GM19240 (cell line): Measurements from ENCODE around the gene TMEM129.
A peak's percentile ranks its signal among the peaks of the same experiment; 100 is the strongest.
"Not testable (repeated sequence)": the region's sequence is repeated elsewhere in the genome, so short reads cannot be mapped to it uniquely, and the experiment has no call there.

Experiments
- DNase-seq: peaks from one replicate; pipeline ENCODE4 v3.0.0; 2011; ENCODE audit warnings: low spot score; ENCODE audit not compliant: insufficient read length

TMEM129 gene

DNA sequence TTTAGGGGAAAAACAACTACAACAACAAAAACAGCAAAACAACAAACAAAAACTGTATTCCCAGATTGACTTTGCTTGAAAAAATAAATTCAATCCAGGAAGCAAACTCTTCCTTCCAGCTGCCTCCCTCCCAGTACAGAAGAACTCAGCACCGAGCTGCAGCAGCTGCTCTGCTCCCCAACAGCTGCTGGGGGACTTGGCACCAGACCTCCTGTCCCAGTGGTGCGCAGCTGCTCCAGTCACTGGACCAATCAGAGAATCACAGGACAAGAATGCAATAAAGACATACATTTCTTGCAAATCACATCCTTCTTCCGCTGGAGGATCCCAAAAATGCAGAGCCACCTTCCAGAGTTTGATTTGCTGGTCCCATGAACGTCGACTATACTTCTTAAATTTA lies 25.2 kb downstream of the TMEM129 start:
- no peak for DNase-seq

DNA sequence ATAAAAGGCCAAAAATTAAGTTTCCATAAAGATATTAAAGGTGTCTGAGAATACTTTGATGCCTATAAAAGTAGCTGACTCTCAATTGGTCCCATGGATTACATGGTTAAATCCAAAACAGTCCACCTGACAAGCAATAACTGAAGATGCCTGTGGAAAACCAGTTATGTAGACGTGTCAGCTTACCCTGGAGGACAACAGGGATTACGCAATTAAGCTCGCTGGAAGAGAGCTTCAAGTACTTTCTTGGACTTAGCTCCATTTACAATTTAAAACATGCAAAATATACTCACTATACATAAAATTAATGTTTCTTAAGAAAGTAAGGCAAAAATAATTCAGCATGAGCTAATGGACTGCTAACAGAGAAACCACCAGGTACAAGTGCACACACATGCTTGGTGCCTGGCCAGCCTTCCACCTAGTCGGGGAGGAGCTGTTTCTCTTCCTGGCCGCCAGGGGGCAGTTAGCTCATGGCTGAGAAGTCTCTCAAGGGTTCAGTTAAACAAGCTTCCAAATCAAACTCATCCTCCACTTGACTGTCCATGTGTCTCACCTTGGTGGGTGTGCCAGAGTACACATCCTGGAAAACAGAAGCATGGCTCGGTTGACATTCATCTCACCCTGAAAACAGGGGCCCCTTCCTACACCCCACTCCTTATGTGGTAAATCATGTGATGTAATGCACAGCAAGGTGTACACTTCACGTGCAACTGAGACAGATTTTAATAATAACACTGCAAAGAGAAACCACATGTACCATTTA lies 27.8 kb downstream of the TMEM129 start:
- DNase-seq, result peak; percentile 71

DNA sequence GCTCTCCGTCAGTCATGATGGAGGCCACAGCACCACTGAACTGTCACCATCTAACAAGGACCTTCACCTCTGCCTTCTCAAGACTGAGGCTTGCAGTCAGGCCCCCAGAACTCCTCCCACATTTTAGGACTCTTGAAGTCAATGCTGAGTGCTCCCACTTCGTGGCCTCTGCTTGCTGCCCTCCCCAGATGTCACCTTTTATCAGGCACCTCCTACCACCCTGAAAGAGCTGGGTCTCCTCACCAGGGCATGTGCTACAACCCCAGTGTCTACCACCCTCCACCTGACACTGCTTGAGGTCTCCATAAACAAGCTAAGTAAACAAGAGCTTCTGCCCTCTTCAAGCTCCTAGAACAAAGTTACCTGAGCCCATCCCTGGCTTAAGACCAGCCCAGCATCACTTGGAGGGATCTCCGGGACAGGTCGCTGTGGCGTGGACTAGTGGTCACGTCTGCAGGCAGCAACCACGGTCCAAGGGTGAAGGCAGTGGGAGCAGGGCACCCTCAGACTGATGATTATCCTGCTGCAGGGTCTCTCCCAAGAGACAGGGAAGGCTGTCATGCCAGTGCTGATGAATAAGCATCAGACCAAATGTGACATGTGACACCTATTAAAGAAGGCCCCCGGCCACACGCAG lies 29.3 kb downstream of the TMEM129 start:
- no peak for DNase-seq

- no peak for DNase-seq
Measured at GRCh38 chr4:1690698-1691097, 30.4 kb downstream of the TMEM129 start.

GRCh38 chr4:1686440-1687036 lies 34.6 kb downstream of the TMEM129 start:
- no peak for DNase-seq

DNA sequence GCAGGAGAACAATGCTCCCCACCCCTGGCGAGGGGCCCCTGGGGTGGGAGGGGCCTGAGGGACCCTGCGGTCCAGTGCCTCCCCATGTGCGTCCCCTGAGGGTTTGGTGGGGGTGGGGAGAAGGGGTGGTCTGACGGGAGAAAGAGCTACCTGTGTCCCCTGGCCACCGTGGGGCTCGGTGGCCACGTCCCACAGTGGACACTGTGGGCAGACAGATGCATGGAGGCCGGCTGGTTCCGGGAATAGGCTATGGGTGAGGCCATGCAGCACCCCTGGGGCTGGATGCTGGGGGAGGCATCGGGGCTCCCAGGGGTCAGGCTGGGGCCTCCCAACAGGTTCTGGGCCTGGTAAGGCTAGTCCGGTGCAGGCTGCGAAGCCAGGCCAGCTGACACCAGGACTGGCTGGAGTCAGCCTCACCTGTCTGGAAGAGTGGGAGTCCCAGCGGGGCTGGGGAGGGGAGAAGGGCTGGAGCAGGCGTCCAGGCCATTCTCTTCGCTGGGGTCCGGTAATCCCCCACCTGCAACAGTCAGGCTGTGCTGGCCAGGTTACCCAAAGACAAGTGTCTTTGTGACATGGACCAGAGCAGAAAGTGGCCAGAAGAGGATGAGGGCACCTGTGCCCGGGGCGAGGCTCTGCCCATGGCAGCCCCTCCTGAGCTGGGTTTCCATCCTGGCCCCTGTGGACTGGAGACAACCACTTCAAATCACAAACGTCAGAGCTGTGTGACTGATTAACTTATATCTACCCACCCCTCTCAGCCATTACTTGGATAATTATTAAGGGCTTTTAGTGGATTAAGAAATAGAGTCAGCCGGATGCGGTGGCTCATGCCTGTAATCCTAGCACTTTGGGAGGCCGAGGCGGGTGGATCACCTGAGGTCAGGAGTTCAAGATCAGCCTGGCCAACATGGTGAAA lies 35.6 kb downstream of the TMEM129 start:
- DNase-seq, result no peak

DNA sequence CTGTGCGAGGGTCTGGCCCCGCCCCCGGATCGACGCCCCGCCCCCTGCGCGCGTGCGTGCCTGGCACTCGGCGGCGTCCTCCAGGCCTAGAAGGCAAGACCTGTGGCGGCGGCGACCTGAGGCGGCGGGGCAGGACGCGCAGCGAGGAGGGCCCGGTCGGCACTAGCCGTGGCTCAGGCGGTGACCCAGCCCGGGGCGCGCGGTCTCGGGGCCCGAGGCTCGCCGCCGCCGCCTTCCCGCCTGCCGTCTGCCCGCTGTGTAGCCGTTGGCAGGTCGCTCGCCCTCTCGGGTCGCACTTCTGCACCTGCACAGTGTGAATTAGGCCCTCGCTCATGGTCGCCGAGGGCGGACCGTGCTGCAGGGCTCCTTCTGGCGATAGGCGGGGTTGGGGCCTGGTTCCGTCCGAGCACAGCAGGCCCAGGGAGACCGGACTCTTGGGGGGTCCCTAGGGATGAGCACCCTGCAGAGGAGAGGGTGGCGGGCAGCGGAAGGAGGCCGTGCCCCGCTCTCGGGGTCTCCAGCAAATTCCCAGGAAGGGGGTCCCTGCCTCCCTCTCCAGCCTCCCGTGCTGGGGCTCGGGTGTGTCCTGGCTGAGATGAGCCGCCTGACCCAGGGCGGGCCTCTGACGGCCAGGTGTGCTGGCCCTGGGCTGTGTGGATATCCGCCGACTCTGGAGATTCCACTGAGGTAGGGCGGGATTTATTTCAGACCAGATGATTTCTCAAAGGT lies 36.5 kb downstream of the TMEM129 start:
- DNase-seq, result no peak

GRCh38 chr4:1683736-1684505 lies 37.2 kb downstream of the TMEM129 start, which contains the start of gene FAM53A:
Gene FAM53A, minus strand, starts transcription at chr4:1684313. Its CDS starts 15,572 bp downstream, at chr4:1668741.
- DNase-seq, result peak; percentile 76

DNA sequence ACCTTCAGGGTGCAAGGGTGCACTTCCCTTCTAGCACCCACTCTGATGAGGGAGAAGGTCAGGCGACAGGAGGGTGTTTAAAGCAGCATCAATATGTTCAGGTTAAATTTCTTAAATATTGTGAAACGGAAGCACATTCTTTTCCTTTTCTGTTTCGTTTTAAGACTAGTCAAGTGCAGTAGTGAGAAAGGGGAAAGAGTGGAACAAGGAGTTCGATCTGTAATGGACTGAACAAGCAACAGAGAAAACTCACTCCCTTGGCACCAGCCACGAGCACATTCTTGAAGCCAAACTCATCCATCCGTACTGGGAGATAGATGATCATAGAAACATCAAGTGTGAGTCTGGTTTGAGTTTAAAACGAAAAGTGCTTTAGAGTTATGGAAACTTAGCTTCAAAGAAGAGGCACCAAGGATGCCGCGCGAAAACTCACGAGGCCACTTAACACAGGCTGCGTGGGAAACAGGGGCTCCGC lies 37.8 kb downstream of the TMEM129 start:
- DNase-seq, result no peak

- DNase-seq, result no peak
Measured at GRCh38 chr4:1682860-1683259, 38.3 kb downstream of the TMEM129 start.

- DNase-seq, result no peak
Measured at GRCh38 chr4:1678244-1678643, 42.9 kb downstream of the TMEM129 start.

- DNase-seq, result no peak
Measured at GRCh38 chr4:1676605-1677525, 44.3 kb downstream of the TMEM129 start.

DNA sequence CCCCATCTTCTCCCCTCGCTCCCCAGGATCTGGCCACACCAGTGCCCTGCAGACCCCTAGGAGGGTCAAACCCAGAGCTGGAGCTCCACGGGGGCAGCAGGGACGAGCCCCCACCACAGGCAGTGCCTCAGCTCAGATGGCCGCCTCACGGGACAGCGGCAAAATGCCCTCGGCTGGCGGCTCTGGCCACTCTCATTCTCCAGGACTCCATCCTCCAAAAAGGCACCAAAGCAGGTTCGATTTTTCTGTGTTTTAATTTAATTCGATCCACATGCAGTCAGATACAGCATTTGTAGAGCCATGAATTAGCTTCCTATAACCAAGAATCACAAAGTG lies 45.4 kb downstream of the TMEM129 start:
- no peak for DNase-seq

DNA sequence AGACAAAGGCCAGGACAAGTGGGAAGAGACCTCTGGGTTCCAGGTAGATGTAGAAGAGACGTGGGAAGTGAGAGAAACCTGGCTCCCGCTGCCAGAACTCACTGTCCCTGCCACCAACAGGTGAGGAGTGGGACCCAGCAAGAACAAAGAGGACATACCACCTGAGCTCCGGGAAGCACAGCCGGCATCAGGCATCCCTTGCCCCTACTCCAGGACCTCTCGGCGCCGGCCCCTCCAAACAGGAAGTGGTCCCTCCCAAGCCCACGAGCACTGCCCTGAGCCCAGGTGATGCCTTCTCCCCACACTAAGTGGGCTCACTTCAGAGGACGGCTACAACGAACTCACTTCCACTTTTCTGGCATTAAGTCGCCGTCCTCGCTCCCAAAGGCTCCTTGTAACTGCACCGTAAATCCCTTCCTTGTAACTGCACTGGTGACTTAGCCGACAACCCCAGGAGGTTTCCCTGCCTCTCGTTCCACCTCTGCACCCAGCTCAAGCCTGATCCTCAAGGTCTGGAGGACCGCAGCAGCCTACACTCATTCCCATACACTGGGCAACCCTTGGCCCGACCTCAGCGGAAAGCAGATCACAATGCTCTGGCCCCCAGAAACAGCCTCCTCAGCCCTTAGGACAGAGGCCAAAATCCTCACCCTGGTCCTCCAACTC lies 45.9 kb downstream of the TMEM129 start:
- no peak for DNase-seq

- DNase-seq, result no peak
Measured at GRCh38 chr4:1674682-1675081, 46.4 kb downstream of the TMEM129 start.

GRCh38 chr4:1673671-1674070 lies 47.5 kb downstream of the TMEM129 start:
- DNase-seq, result no peak

DNA sequence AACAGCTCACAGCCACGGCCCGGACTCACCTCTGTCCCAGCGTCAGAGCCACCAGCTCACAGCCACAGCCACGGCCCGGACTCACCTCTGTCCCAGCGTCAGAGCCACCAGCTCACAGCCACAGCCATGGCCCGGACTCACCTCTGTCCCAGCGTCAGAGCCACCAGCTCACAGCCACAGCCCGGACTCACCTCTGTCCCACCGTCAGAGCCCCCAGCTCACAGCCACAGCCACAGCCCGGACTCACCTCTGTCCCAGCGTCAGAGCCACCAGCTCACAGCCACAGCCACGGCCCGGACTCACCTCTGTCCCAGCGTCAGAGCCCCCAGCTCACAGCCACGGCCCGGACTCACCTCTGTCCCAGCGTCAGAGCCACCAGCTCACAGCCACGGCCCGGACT lies 50.1 kb downstream of the TMEM129 start:
- not testable (repeated sequence) for DNase-seq

- DNase-seq, result no peak
Measured at GRCh38 chr4:1670279-1670678, 50.8 kb downstream of the TMEM129 start.
